ENCODE measurements around the gene NRXN2.

The NRXN2 gene

DNA sequence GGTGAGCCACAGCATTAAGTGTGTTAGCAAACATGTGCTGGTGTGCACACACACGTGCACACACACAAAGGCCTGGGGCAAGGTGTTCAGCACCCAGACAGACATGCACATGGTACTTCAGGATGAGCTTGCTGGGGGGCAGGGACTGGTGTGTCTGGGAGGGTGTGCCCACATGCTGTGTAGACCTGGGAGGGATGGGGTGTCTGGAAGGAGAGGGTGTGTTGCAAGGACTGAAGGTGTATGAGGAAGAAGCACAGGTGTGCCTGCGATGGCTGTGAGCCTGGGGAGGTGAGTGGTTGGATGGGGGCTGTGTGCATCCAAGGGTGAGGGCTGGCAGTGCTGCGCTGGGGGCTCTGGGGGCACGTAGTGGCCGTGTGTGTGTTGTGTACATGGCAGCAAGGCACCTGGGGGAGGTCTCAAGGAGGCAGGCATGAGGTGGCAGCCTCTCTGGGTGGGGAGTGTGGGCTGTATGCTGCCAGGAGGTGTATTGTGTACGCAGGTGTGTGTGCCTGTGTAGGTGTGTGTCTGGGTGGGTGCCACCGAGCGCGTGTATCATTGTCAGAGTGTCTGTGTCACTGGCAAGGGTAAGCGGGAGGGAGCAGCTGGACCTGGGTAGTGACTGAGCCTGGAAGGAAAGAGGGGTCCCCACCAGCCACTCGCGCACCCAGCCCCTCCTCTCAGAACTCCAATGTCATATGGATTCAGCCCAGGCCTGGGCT lies 2.2 kb downstream of the NRXN2 start:
- Histone ChIP-seq H3K4ac (ENCODE audit: low read length) (peak overlapping the region; percentile 95), H3K9me3 (replicated peaks in 1 of 2; ENCODE audit: control insufficient read depth in 2 of 2, insufficient read depth in 1 of 2, low read depth in 1 of 2, low read length in 2 of 2) (no peaks in the 10 kb centered on the region), H3K23ac (ENCODE audit: low read depth, low read length, poor library complexity) (peak overlapping the region; percentile 89), H3K4me3 (ENCODE audit: low read length in 2 of 2) (peak overlapping the region in 1 of 2 donors; percentile 28), H2BK15ac (ENCODE audit: low read length) (peak overlapping the region; percentile 85), H3K27me3 (ENCODE audit: control insufficient read depth in 3 of 3, insufficient read depth in 3 of 3, low read depth in 1 of 3, low read length in 3 of 3) (peaks cover 0 to 19% (median 7%) of the 10 kb centered on the region in 3 experiments), H3K14ac (ENCODE audit: low read length) (peak overlapping the region; percentile 71), H2AFZ (ENCODE audit: low read length) (no peak overlapping the region), H3K4me1 (ENCODE audit: control insufficient read depth in 2 of 2, insufficient read depth in 1 of 2, low read depth in 1 of 2, low read length in 2 of 2) (peaks cover 16 to 44% of the 10 kb centered on the region in 2 donors), H3K9ac (ENCODE audit: low read depth, low read length, poor library complexity) (peak overlapping the region; percentile 50), H3K27ac (replicated peaks; ENCODE audit: low read length) (no peak overlapping the region), H2BK12ac (ENCODE audit: low read length) (peak overlapping the region; percentile 73), H3K36me3 (replicated peaks in 1 of 2; ENCODE audit: control insufficient read depth in 2 of 2, insufficient read depth in 2 of 2, low read length in 2 of 2) (no peaks in the 10 kb centered on the region), H4K8ac (ENCODE audit: low read depth, low read length) (no peak overlapping the region), H3K79me1 (ENCODE audit: low read depth, low read length) (no peaks in the 10 kb centered on the region), H2AK5ac (ENCODE audit: low read depth, low read length) (peak overlapping the region; percentile 70), H3K4me2 (ENCODE audit: insufficient read depth, low read length, poor library complexity, severe bottlenecking) (no peak overlapping the region), H2BK5ac (ENCODE audit: low read length) (no peak overlapping the region), H4K91ac (ENCODE audit: low read depth, low read length, poor library complexity) (no peak overlapping the region), H3K18ac (ENCODE audit: low read length) (peak overlapping the region; percentile 13), H2BK120ac (ENCODE audit: low read depth, low read length) (peak overlapping the region; percentile 61)
- WGBS, 2 donors (ENCODE audit: extremely low coverage in 2 of 2, insufficient read length in 2 of 2, insufficient replicate concordance in 1 of 2), result no CpG with 5 or more reads among the region's 12 CpGs
- DNase-seq (ENCODE audit: low spot score), result no peak

DNA sequence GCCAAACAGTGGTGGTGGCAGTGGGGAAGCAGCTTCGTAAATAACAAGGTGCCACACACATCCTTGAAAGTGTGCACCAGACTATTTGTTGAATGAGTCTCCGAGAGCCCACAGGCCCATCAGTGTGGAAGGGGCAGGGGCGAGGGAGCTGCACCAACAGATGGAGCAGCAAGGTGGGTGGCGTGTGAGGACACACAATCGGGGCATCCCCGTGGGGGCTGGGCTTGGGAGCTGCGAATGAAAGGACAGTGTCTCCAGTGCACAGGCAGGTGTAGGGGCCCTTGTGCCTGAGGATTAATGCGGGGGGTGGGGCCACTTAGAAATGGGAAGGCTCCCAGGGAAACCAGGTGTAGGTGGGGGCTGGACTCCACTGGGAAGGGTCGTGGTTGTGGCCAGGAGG lies 2.8 kb downstream of the NRXN2 start:
- Histone ChIP-seq H2BK12ac (ENCODE audit: low read length) (no peak overlapping the region), H3K9me3 (replicated peaks in 1 of 2; ENCODE audit: control insufficient read depth in 2 of 2, insufficient read depth in 1 of 2, low read depth in 1 of 2, low read length in 2 of 2) (no peaks in the 10 kb centered on the region), H3K27ac (replicated peaks; ENCODE audit: low read length) (no peak overlapping the region), H4K8ac (ENCODE audit: low read depth, low read length) (no peak overlapping the region), H3K4me2 (ENCODE audit: insufficient read depth, low read length, poor library complexity, severe bottlenecking) (no peak overlapping the region), H2AK5ac (ENCODE audit: low read depth, low read length) (no peak overlapping the region), H3K4ac (ENCODE audit: low read length) (no peak overlapping the region), H3K9ac (ENCODE audit: low read depth, low read length, poor library complexity) (no peak overlapping the region), H3K4me1 (ENCODE audit: control insufficient read depth in 2 of 2, insufficient read depth in 1 of 2, low read depth in 1 of 2, low read length in 2 of 2) (peaks cover 12 to 38% of the 10 kb centered on the region in 2 donors), H2AFZ (ENCODE audit: low read length) (no peak overlapping the region), H2BK15ac (ENCODE audit: low read length) (no peak overlapping the region), H3K23ac (ENCODE audit: low read depth, low read length, poor library complexity) (no peak overlapping the region), H3K27me3 (ENCODE audit: control insufficient read depth in 3 of 3, insufficient read depth in 3 of 3, low read depth in 1 of 3, low read length in 3 of 3) (peaks cover 0 to 24% (median 11%) of the 10 kb centered on the region in 3 experiments), H2BK120ac (ENCODE audit: low read depth, low read length) (no peak overlapping the region), H4K91ac (ENCODE audit: low read depth, low read length, poor library complexity) (no peak overlapping the region), H3K36me3 (replicated peaks in 1 of 2; ENCODE audit: control insufficient read depth in 2 of 2, insufficient read depth in 2 of 2, low read length in 2 of 2) (no peaks in the 10 kb centered on the region), H3K14ac (ENCODE audit: low read length) (no peak overlapping the region), H3K79me1 (ENCODE audit: low read depth, low read length) (no peaks in the 10 kb centered on the region), H2BK5ac (ENCODE audit: low read length) (no peak overlapping the region), H3K18ac (ENCODE audit: low read length) (no peak overlapping the region), H3K4me3 (ENCODE audit: low read length in 2 of 2) (no peak overlapping the region)
- DNase-seq (ENCODE audit: low spot score), result no peak
- no CpG with 5 or more reads among the region's 9 CpGs for WGBS, 2 donors (ENCODE audit: extremely low coverage in 2 of 2, insufficient read length in 2 of 2, insufficient replicate concordance in 1 of 2)

DNA sequence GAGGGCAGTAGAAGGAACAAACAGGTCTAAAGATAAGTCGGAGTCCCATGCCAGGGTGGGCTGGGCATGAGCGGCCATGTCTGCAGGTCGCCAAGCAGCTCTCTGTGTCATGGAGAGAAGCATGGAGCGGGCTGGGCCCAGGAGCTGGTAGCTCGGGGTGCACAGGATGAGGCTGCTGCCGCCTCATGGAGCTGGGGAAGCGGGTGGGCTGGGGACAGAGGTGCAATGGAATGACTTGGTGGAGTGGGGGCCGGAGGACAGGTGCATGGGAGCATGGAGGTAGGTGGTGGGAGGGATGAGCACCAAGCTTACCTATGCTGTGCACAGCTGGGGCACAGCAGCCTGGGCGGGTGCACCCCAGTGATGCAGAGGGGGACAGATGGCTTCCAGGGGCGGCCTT lies 3.6 kb downstream of the NRXN2 start:
- H4K91ac ChIP-seq (ENCODE audit: low read depth, low read length, poor library complexity), result no peak overlapping the region
- H3K14ac ChIP-seq (ENCODE audit: low read length), result no peak overlapping the region
- H3K79me1 ChIP-seq (ENCODE audit: low read depth, low read length), result no peaks in the 10 kb centered on the region
- H3K4me3 ChIP-seq (ENCODE audit: low read length in 2 of 2), result no peak overlapping the region
- no peaks in the 10 kb centered on the region for H3K9me3 ChIP-seq (replicated peaks in 1 of 2; ENCODE audit: control insufficient read depth in 2 of 2, insufficient read depth in 1 of 2, low read depth in 1 of 2, low read length in 2 of 2)
- H3K4me1 ChIP-seq (ENCODE audit: control insufficient read depth in 2 of 2, insufficient read depth in 1 of 2, low read depth in 1 of 2, low read length in 2 of 2), result peaks cover 5 to 32% of the 10 kb centered on the region in 2 donors
- H3K36me3 ChIP-seq (replicated peaks in 1 of 2; ENCODE audit: control insufficient read depth in 2 of 2, insufficient read depth in 2 of 2, low read length in 2 of 2), result no peaks in the 10 kb centered on the region
- no peak overlapping the region for H2BK5ac ChIP-seq (ENCODE audit: low read length)
- H2AFZ ChIP-seq (ENCODE audit: low read length), result no peak overlapping the region
- H2BK12ac ChIP-seq (ENCODE audit: low read length), result no peak overlapping the region
- no peak overlapping the region for H3K9ac ChIP-seq (ENCODE audit: low read depth, low read length, poor library complexity)
- H3K27me3 ChIP-seq (ENCODE audit: control insufficient read depth in 3 of 3, insufficient read depth in 3 of 3, low read depth in 1 of 3, low read length in 3 of 3), result peaks cover 0 to 31% (median 19%) of the 10 kb centered on the region in 3 experiments
- DNase-seq (ENCODE audit: low spot score), result no peak
- H2BK15ac ChIP-seq (ENCODE audit: low read length), result no peak overlapping the region
- no peak overlapping the region for H2BK120ac ChIP-seq (ENCODE audit: low read depth, low read length)
- H2AK5ac ChIP-seq (ENCODE audit: low read depth, low read length), result peak overlapping the region; percentile 2
- H3K4ac ChIP-seq (ENCODE audit: low read length), result no peak overlapping the region
- no CpG with 5 or more reads among the region's 10 CpGs for WGBS, 2 donors (ENCODE audit: extremely low coverage in 2 of 2, insufficient read length in 2 of 2, insufficient replicate concordance in 1 of 2)
- no peak overlapping the region for H3K18ac ChIP-seq (ENCODE audit: low read length)
- H4K8ac ChIP-seq (ENCODE audit: low read depth, low read length), result no peak overlapping the region
- no peak overlapping the region for H3K4me2 ChIP-seq (ENCODE audit: insufficient read depth, low read length, poor library complexity, severe bottlenecking)
- no peak overlapping the region for H3K23ac ChIP-seq (ENCODE audit: low read depth, low read length, poor library complexity)
- no peak overlapping the region for H3K27ac ChIP-seq (replicated peaks; ENCODE audit: low read length)

DNA sequence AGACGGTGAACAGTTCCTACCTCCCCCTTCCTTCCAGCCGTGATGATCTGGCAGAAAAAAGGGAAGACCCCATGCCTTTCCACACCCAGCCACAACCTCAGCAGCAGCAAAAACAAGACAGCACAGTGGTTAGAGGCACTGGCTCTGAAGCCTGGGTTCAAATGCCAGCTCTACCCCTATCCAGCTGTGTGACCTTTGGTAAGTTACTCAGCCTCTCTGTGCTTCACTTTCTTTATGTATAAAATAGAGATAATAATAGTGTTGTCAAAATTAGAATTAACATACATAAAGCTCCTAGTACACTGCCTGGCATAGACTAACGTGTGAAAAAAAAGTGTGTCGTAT lies 4.2 kb downstream of the NRXN2 start:
- H3K18ac ChIP-seq (ENCODE audit: low read length), result no peak overlapping the region
- H2AFZ ChIP-seq (ENCODE audit: low read length), result no peak overlapping the region
- H3K4ac ChIP-seq (ENCODE audit: low read length), result no peak overlapping the region
- H3K9ac ChIP-seq (ENCODE audit: low read depth, low read length, poor library complexity), result no peak overlapping the region
- no peak overlapping the region for H3K14ac ChIP-seq (ENCODE audit: low read length)
- H3K4me1 ChIP-seq (ENCODE audit: control insufficient read depth in 2 of 2, insufficient read depth in 1 of 2, low read depth in 1 of 2, low read length in 2 of 2), result peaks cover 6 to 32% of the 10 kb centered on the region in 2 donors
- DNase-seq (ENCODE audit: low spot score), result no peak
- H3K4me3 ChIP-seq (ENCODE audit: low read length in 2 of 2), result no peak overlapping the region
- no peak overlapping the region for H2BK12ac ChIP-seq (ENCODE audit: low read length)
- no peak overlapping the region for H2BK5ac ChIP-seq (ENCODE audit: low read length)
- no peak overlapping the region for H3K23ac ChIP-seq (ENCODE audit: low read depth, low read length, poor library complexity)
- H3K4me2 ChIP-seq (ENCODE audit: insufficient read depth, low read length, poor library complexity, severe bottlenecking), result no peak overlapping the region
- H3K27ac ChIP-seq (replicated peaks; ENCODE audit: low read length), result no peak overlapping the region
- H3K36me3 ChIP-seq (replicated peaks in 1 of 2; ENCODE audit: control insufficient read depth in 2 of 2, insufficient read depth in 2 of 2, low read length in 2 of 2), result no peaks in the 10 kb centered on the region
- H2BK15ac ChIP-seq (ENCODE audit: low read length), result no peak overlapping the region
- H2AK5ac ChIP-seq (ENCODE audit: low read depth, low read length), result no peak overlapping the region
- no peaks in the 10 kb centered on the region for H3K9me3 ChIP-seq (replicated peaks in 1 of 2; ENCODE audit: control insufficient read depth in 2 of 2, insufficient read depth in 1 of 2, low read depth in 1 of 2, low read length in 2 of 2)
- WGBS, 2 donors (ENCODE audit: extremely low coverage in 2 of 2, insufficient read length in 2 of 2, insufficient replicate concordance in 1 of 2), result no CpG with 5 or more reads among the region's 4 CpGs
- no peaks in the 10 kb centered on the region for H3K79me1 ChIP-seq (ENCODE audit: low read depth, low read length)
- no peak overlapping the region for H4K91ac ChIP-seq (ENCODE audit: low read depth, low read length, poor library complexity)
- peaks cover 2 to 38% (median 22%) of the 10 kb centered on the region in 3 experiments for H3K27me3 ChIP-seq (ENCODE audit: control insufficient read depth in 3 of 3, insufficient read depth in 3 of 3, low read depth in 1 of 3, low read length in 3 of 3)
- no peak overlapping the region for H2BK120ac ChIP-seq (ENCODE audit: low read depth, low read length)
- no peak overlapping the region for H4K8ac ChIP-seq (ENCODE audit: low read depth, low read length)

Measured in neuronal stem cell (in vitro differentiated cells).